GM12878 (cell line): ENCODE results near the gene COG4. TPM values are rescaled to one million over a fixed set of nuclear protein-coding genes. Genes with fewer than 3 reads are reported as not detected.

Experiments
- ATAC-seq: fragments of 200-7000 bp; cut with Tn5 transposase; 3 replicates; pipeline ENCODE4 v1.9.1; 2020; ENCODE audit warnings: mild to moderate bottlenecking, moderate library complexity
- BruUV-seq: library from RNA; stranded (reverse); fragments of 400-500 nt; replicated peaks from 2 replicates; lab custom pipeline; 2021; lab: Mats Ljungman, UMichigan
- CTCF ChIA-PET: fragments of 300-600 bp; sonication (Branson Sonifier 250); formaldehyde crosslinking; extraction: SDS; loops from one replicate; lab custom pipeline; 2021; ENCODE audit warnings: inconsistent platforms; lab: Yijun Ruan, JAX
- POLR2A ChIA-PET: fragments of 350-600 bp; formaldehyde crosslinking; extraction: SDS; loops from one replicate; lab custom pipeline; 2021; ENCODE audit warnings: inconsistent platforms; lab: Charles Lee
- RAD21 ChIA-PET: fragments of 300-600 bp; sonication (Branson Sonifier 250); formaldehyde crosslinking; loops from one replicate; lab custom pipeline; 2023; ENCODE audit warnings: antibody characterized with exemption; ENCODE audit not compliant: unreplicated experiment; lab: Charles Lee
- SMC1A ChIA-PET: fragments of 300-600 bp; sonication (Branson Sonifier 250); formaldehyde crosslinking; loops from one replicate; lab custom pipeline; 2023; ENCODE audit not compliant: unreplicated experiment, uncharacterized antibody; lab: Charles Lee
- DNase-seq: peaks from one replicate; pipeline ENCODE4 v3.0.0-alpha.2; 2011; ENCODE audit warnings: low read depth, low spot score
- FAIRE-seq: peaks from 3 replicates; lab custom pipeline; 2011; peaks lifted over from hg19 to GRCh38; lab: Jason Lieb, UNC
- H2AFZ ChIP-seq: 2 replicates; pipeline ENCODE4 v1.6.0; 2011; ENCODE audit warnings: low read depth, low read length, control low read depth; ENCODE audit not compliant: control insufficient read depth
- H3K27ac ChIP-seq: 2 replicates; pipeline ENCODE4 v1.5.1; 2011; ENCODE audit warnings: control low read depth; ENCODE audit not compliant: control insufficient read depth, insufficient read depth
- H3K27me3 ChIP-seq, 2 experiments: replicated peaks in 1 of 2; 2 replicates each; pipeline versions ENCODE4 v1.6.0 to v1.6.1; 2011; ENCODE audit warnings: low read length in 1 of 2; ENCODE audit not compliant: control insufficient read depth in 2 of 2, insufficient read depth in 2 of 2
- H3K36me3 ChIP-seq, 2 experiments: 2 replicates each; pipeline ENCODE4 v1.5.1; 2011; ENCODE audit warnings: low read length in 1 of 2; ENCODE audit not compliant: control insufficient read depth in 2 of 2, insufficient read depth in 2 of 2
- H3K4me1 ChIP-seq: 2 replicates; pipeline ENCODE4 v1.6.1; 2011; ENCODE audit warnings: mild to moderate bottlenecking, low read length, moderate library complexity, mixed read lengths; ENCODE audit not compliant: control insufficient read depth, insufficient read depth
- H3K4me2 ChIP-seq: 2 replicates; pipeline ENCODE4 v1.6.0; 2011; ENCODE audit warnings: control low read depth; ENCODE audit not compliant: control insufficient read depth, insufficient read depth
- H3K4me3 ChIP-seq: fragments of 200-600 bp; sonication (generic); 2 replicates; pipeline ENCODE4 v1.5.1; 2016
- H3K79me2 ChIP-seq: 2 replicates; pipeline ENCODE4 v1.6.0; 2011; ENCODE audit warnings: low read length; ENCODE audit not compliant: control insufficient read depth, insufficient read depth
- H3K9ac ChIP-seq: 2 replicates; pipeline ENCODE4 v1.8.0; 2011; ENCODE audit warnings: low read length, control low read depth, mixed read lengths; ENCODE audit not compliant: control insufficient read depth, insufficient read depth
- H3K9me3 ChIP-seq: replicated peaks from 3 replicates; pipeline ENCODE4 v1.5.1; 2011; ENCODE audit warnings: mild to moderate bottlenecking, low read length; ENCODE audit not compliant: control insufficient read depth, insufficient read depth
- H4K20me1 ChIP-seq: 2 replicates; pipeline ENCODE4 v1.6.0; 2011; ENCODE audit not compliant: control insufficient read depth, insufficient read depth
- BCL11A ChIP-seq: IDR thresholded peaks from 2 replicates; pipeline ENCODE4 v1.6.1; 2011; ENCODE audit warnings: low read depth, low read length
- CHD4 ChIP-seq: fragments of 200-600 bp; sonication (generic); IDR thresholded peaks from 2 replicates; pipeline ENCODE4 v1.6.1; 2016; ENCODE audit warnings: mild to moderate bottlenecking
- GABPA ChIP-seq: IDR thresholded peaks from 2 replicates; pipeline ENCODE4 v1.6.1; 2014; ENCODE audit warnings: antibody characterized with exemption, low read depth, mild to moderate bottlenecking, inconsistent platforms
- IKZF2 ChIP-seq, 2 experiments: fragments of 450-650 bp; IDR thresholded peaks; 2 replicates each; pipeline ENCODE4 v1.6.1; 2017; ENCODE audit warnings: mild to moderate bottlenecking in 2 of 2, moderate library complexity in 2 of 2
- KLF5 ChIP-seq: fragments of 450-650 bp; IDR thresholded peaks from 2 replicates; pipeline ENCODE4 v1.6.1; 2014; ENCODE audit warnings: mild to moderate bottlenecking; ENCODE audit not compliant: partially characterized antibody
- MYC ChIP-seq: IDR thresholded peaks from 2 replicates; pipeline ENCODE4 v1.6.1; 2011; ENCODE audit warnings: mild to moderate bottlenecking, low read length, moderate library complexity, inconsistent platforms; ENCODE audit not compliant: insufficient read depth, insufficient replicate concordance, insufficient read length, severe bottlenecking
- NR2C2 ChIP-seq: IDR thresholded peaks from 2 replicates; pipeline ENCODE4 v1.6.1; 2011; ENCODE audit warnings: borderline replicate concordance, low read depth; ENCODE audit not compliant: control insufficient read depth, insufficient read length
- POU2F2 ChIP-seq: IDR thresholded peaks from 3 replicates; pipeline ENCODE4 v1.6.1; 2011; ENCODE audit warnings: low read depth, mild to moderate bottlenecking, low read length, borderline replicate concordance
- RFX5 ChIP-seq: IDR thresholded peaks from 2 replicates; pipeline ENCODE4 v1.6.1; 2011; ENCODE audit warnings: low read depth, low read length, improper control_type of control experiment
- STAT3 ChIP-seq: IDR thresholded peaks from 2 replicates; pipeline ENCODE4 v1.6.1; 2011; ENCODE audit warnings: low read depth, low read length, improper control_type of control experiment
- TCF12 ChIP-seq: IDR thresholded peaks from 2 replicates; pipeline ENCODE4 v1.6.1; 2011; ENCODE audit warnings: low read depth, mild to moderate bottlenecking, low read length
- TCF3 ChIP-seq: IDR thresholded peaks from 2 replicates; pipeline ENCODE4 v1.6.1; 2012; ENCODE audit warnings: low read depth, mild to moderate bottlenecking, low read length, borderline replicate concordance; ENCODE audit not compliant: insufficient read depth
- WRNIP1 ChIP-seq: IDR thresholded peaks from 2 replicates; pipeline ENCODE4 v1.6.1; 2011; ENCODE audit warnings: low read depth, low read length, improper control_type of control experiment, borderline replicate concordance
- ZBTB11 ChIP-seq: fragments of 450-650 bp; formaldehyde crosslinking; IDR thresholded peaks from 2 replicates; pipeline ENCODE4 v1.5.0; 2022; ENCODE audit warnings: mild to moderate bottlenecking, missing genetic modification characterization
- WGBS: methylation state at CpG from one replicate; pipeline ENCODE4 v1.1.6; 2016; ENCODE audit warnings: low lambda C conversion rate; ENCODE audit not compliant: insufficient replicate concordance, insufficient coverage; ENCODE audit errors: missing lambda C conversion rate; 5-methylcytosine and 5-hydroxymethylcytosine counted together
- in situ Hi-C: fragments of 300-500 bp; cut with MboI; formaldehyde crosslinking; loops from 9 replicates; pipeline ENCODE4 v1.14.3; 2018; ENCODE audit warnings: mixed read lengths
- intact Hi-C: fragments of 100-400 bp; cut with micrococcal nuclease; formaldehyde crosslinking; loops from one replicate; pipeline ENCODE4 v1.14.2; 2022; ENCODE audit not compliant: unreplicated experiment
- polyA plus RNA-seq, 11 experiments: library from polyadenylated mRNA; depleted of rRNA in 4 of 11; unstranded in 6 of 11; stranded (reverse) in 5 of 11; fragments of >200 nt; fragmentation: Nextera tagmentation in 4 of 11; fragmentation: Illumina TruSeq in 1 of 11; extraction: Ambion mirVana in 4 of 11; extraction: Trizol in 1 of 11; gene quantifications; 1 replicate in 1 of 11; 2 replicates in 10 of 11; pipeline versions ENCODE4 v1.2.1 to v1.2.3, GENCODE V29; 2011 to 2016; ENCODE audit warnings: inconsistent platforms in 2 of 11, missing spikeins in 2 of 11, low read depth in 1 of 11
- total RNA-seq, 4 experiments: library from RNA; depleted of rRNA in 3 of 4; stranded (reverse); fragments of >200 nt in 3 of 4; fragmentation: Illumina TruSeq in 1 of 4; extraction: Trizol in 1 of 4; gene quantifications; 2 replicates each; pipeline versions ENCODE4 v1.2.1 to v1.2.3, GENCODE V29; 2013 to 2021

The COG4 gene
- total and polyA plus RNA-seq, 10 of the 15 experiments (the other 5 are each of a cell fraction or from before 2014, with no cell fraction given), result 7.0 to 57.7 (median 33.0) TPM

- Histone ChIP-seq H3K27ac (no peak overlapping the region), H3K27me3 (no peaks in the 10 kb centered on the region), H3K9ac (no peak overlapping the region), H3K79me2 (no peaks in the 10 kb centered on the region), H3K36me3 (no peaks in the 10 kb centered on the region; a peak in 1 of 4 replicates), H2AFZ (no peak overlapping the region), H3K4me1 (peaks cover 3% of the 10 kb centered on the region), H3K4me2 (no peak overlapping the region)
- ATAC-seq, result no peak
- POLR2A ChIA-PET, result interaction anchor here (0.7 to 1.8 kb wide), 3 partner anchors 14 to 89 kb away, joined by 3 to 5 read pairs (median 3); no protein-coding TSS in a partner anchor
- WGBS, result 90% methylated on average over 10 of the region's 10 CpGs
- no peak for FAIRE-seq
- intact Hi-C loops, result no loop called here
- SMC1A ChIA-PET, result interaction anchor here (0.9 to 1.4 kb wide), 3 partner anchors 9 to 61 kb away, joined by 3 read pairs; no protein-coding TSS in a partner anchor
- CTCF ChIA-PET, result interaction anchor here (0.9 to 1.0 kb wide), 2 partner anchors 14 to 140 kb away, joined by 3 read pairs; no protein-coding TSS in a partner anchor
- no peak for DNase-seq
- in situ Hi-C loops, result no loop called here
- RAD21 ChIA-PET, result interaction anchor here (0.9 kb wide), 1 partner anchor 90 kb away, joined by 3 read pairs; no protein-coding TSS in a partner anchor
- no TSS peak for BruUV-seq
- TF ChIP-seq IKZF2 (IDR thresholded peaks at IDR 0.05), result no peak
- TF ChIP-seq TCF12, result no peak
- no peak for TF ChIP-seq RFX5
- TF ChIP-seq KLF5, result no peak
- TF ChIP-seq BCL11A, result no peak
- no peak for TF ChIP-seq TCF3
- no peak for TF ChIP-seq CHD4
- TF ChIP-seq STAT3, result no peak
- no peak for TF ChIP-seq POU2F2
- TF ChIP-seq WRNIP1, result no peak
- TF ChIP-seq GABPA, result no peak
- TF ChIP-seq ZBTB11, result no peak
- TF ChIP-seq NR2C2, result no peak
- TF ChIP-seq MYC, result no peak
- TF ChIP-seq, all 136 proteins: peak for 0
- H3K9me3 ChIP-seq, result no peaks in the 10 kb centered on the region
- no peaks in the 10 kb centered on the region for H4K20me1 ChIP-seq
- no peak overlapping the region for H3K4me3 ChIP-seq
Measured at GRCh38 chr16:70470141-70470926, 53.0 kb downstream of the COG4 start.
